ENCODE measurements around the gene TOP3B.

Gene TOP3B

GRCh38 chr22:22015631-22016030 lies 33.0 kb upstream of the TOP3B start:
- no peak for TF ChIP-seq BACH2 (CRISPR knock-in tag; IDR thresholded peaks at IDR 0.05; ENCODE audit: borderline replicate concordance)
- TF ChIP-seq SNAI2 (CRISPR knock-in tag; IDR thresholded peaks at IDR 0.05): no peak
- no peak for TF ChIP-seq TCF4 (CRISPR knock-in tag; IDR thresholded peaks at IDR 0.05; ENCODE audit: borderline replicate concordance)
- TF ChIP-seq POU6F1 (CRISPR knock-in tag; IDR thresholded peaks at IDR 0.05; ENCODE audit: borderline replicate concordance, low read depth): no peak
- TF ChIP-seq CSRNP3 (CRISPR knock-in tag; IDR thresholded peaks at IDR 0.05): no peak
- TF ChIP-seq OSR1 (CRISPR knock-in tag; IDR thresholded peaks at IDR 0.05): no peak
- no peak for TF ChIP-seq ARNTL (CRISPR knock-in tag; IDR thresholded peaks at IDR 0.05; ENCODE audit: borderline replicate concordance, low read depth)
- TF ChIP-seq ZNF565 (CRISPR knock-in tag; conservative IDR thresholded peaks at IDR 0.05; ENCODE audit: low read depth): no peak
- TF ChIP-seq CSDC2 (CRISPR knock-in tag; IDR thresholded peaks at IDR 0.05): no peak
- no peak for TF ChIP-seq ZC3H10 (CRISPR knock-in tag; IDR thresholded peaks at IDR 0.05)
- TF ChIP-seq TOX (CRISPR knock-in tag; IDR thresholded peaks at IDR 0.05; ENCODE audit: borderline replicate concordance): no peak
- no peak for ATAC-seq

- ATAC-seq: no peak
- TF ChIP-seq ZNF565 (CRISPR knock-in tag; conservative IDR thresholded peaks at IDR 0.05; ENCODE audit: low read depth): no peak
- no peak for TF ChIP-seq PATZ1 (CRISPR knock-in tag; IDR thresholded peaks at IDR 0.05; ENCODE audit: borderline replicate concordance)
- TF ChIP-seq GLIS3 (CRISPR knock-in tag; IDR thresholded peaks at IDR 0.05): no peak
- TF ChIP-seq POU6F1 (CRISPR knock-in tag; IDR thresholded peaks at IDR 0.05; ENCODE audit: borderline replicate concordance, low read depth): no peak
- TF ChIP-seq CSDC2 (CRISPR knock-in tag; IDR thresholded peaks at IDR 0.05): no peak
- TF ChIP-seq CSRNP3 (CRISPR knock-in tag; IDR thresholded peaks at IDR 0.05): no peak
- TF ChIP-seq TOX (CRISPR knock-in tag; IDR thresholded peaks at IDR 0.05; ENCODE audit: borderline replicate concordance): no peak
- TF ChIP-seq ARNTL (CRISPR knock-in tag; IDR thresholded peaks at IDR 0.05; ENCODE audit: borderline replicate concordance, low read depth): no peak
- TF ChIP-seq CREB5 (CRISPR knock-in tag; IDR thresholded peaks at IDR 0.05; ENCODE audit: low read depth): no peak
- TF ChIP-seq ESRRG (CRISPR knock-in tag; IDR thresholded peaks at IDR 0.05): no peak
- TF ChIP-seq ISL1 (CRISPR knock-in tag; IDR thresholded peaks at IDR 0.05): no peak
- TF ChIP-seq TSHZ2 (CRISPR knock-in tag; IDR thresholded peaks at IDR 0.05): no peak
- TF ChIP-seq ZNF8 (CRISPR knock-in tag; IDR thresholded peaks at IDR 0.05): no peak
- TF ChIP-seq RARB (CRISPR knock-in tag; IDR thresholded peaks at IDR 0.05): no peak
- TF ChIP-seq BACH2 (CRISPR knock-in tag; IDR thresholded peaks at IDR 0.05; ENCODE audit: borderline replicate concordance): no peak
- TF ChIP-seq SNAI2 (CRISPR knock-in tag; IDR thresholded peaks at IDR 0.05): no peak
- no peak for TF ChIP-seq ZFP3 (CRISPR knock-in tag; IDR thresholded peaks at IDR 0.05)
- TF ChIP-seq OSR1 (CRISPR knock-in tag; IDR thresholded peaks at IDR 0.05): no peak
- TF ChIP-seq PPARA (CRISPR knock-in tag; IDR thresholded peaks at IDR 0.05; ENCODE audit: borderline replicate concordance): no peak
These were observed 31.7 kb upstream of the TOP3B start for GRCh38 chr22:22014285-22014659.

Measured in SK-N-SH treated with all-trans-retinoic acid at 6 μM for 48 hours (cell line).